K562 (cell line): ENCODE measurements around the gene ZNF148. TPM values are rescaled to one million over a fixed set of nuclear protein-coding genes. Genes with fewer than 3 reads are reported as not detected.

Experiments used
- POLR2A ChIP-seq: fragments of 450-650 bp; conservative IDR thresholded peaks from 2 replicates; pipeline ENCODE4 v1.6.1; 2016
- polyA plus RNA-seq, 8 experiments: library from polyadenylated mRNA; depleted of rRNA in 4 of 8; stranded (reverse) in 5 of 8; unstranded in 3 of 8; fragments of >200 nt; fragmentation: Nextera tagmentation in 2 of 8; fragmentation: Illumina TruSeq in 1 of 8; extraction: Ambion mirVana in 2 of 8; extraction: Trizol in 1 of 8; gene quantifications; 2 replicates each; pipeline versions ENCODE4 v1.2.1 to v1.2.3, GENCODE V29; 2011 to 2014; ENCODE audit warnings: inconsistent platforms in 1 of 8, missing spikeins in 1 of 8
- total RNA-seq, 7 experiments: library from RNA; depleted of rRNA in 6 of 7; stranded (reverse); fragments of >200 nt in 6 of 7; fragmentation: Illumina TruSeq in 2 of 7; extraction: Trizol in 2 of 7; gene quantifications; 2 replicates each; pipeline versions ENCODE4 v1.2.1 to v1.2.3, GENCODE V29; 2011 to 2021; ENCODE audit warnings: low replicate concordance in 1 of 7
- TF ChIP-seq, protein P1 (sequence below), 2 experiments: fragments of 450-650 bp in 1 of 2; sonication (generic) in 1 of 2; formaldehyde crosslinking in 1 of 2; IDR thresholded peaks; 2 replicates each; pipeline versions ENCODE4 v1.7.1 to v1.9.0; 2016 to 2022; ENCODE audit warnings: inconsistent platforms in 1 of 2, mild to moderate bottlenecking in 1 of 2, missing genetic modification reagents in 1 of 2
- TF ChIP-seq, protein P2 (sequence below): sonication (generic); formaldehyde crosslinking; IDR thresholded peaks from 2 replicates; pipeline ENCODE4 v1.8.0; 2022; ENCODE audit warnings: mild to moderate bottlenecking, missing genetic modification reagents

Gene ZNF148
- total and polyA plus RNA-seq, 9 of the 15 experiments (the other 6 are each of a cell fraction or from before 2014, with no cell fraction given) = 2.7 to 15.1 (median 8.3) TPM

DNA sequence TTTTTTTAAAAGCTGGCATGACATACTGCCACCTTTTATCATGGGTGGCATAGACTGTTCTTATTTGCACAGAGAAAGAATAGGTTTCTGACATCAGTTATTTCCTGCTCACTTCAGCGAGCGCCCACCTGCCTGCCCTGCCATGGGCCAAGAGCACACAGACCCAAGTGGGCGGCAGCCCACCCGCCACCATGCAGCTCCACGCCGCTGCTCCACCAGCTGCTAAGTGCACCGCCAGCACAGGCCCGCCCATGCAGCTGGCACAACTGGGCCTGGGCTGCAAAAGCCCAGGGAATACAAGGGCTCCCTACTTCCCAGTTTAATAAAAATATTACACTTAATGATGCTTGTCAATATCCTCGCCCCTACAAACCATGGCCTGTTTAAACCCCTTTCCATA lies 15.4 kb downstream of the ZNF148 start (continued):
- TF ChIP-seq, protein P1, sequence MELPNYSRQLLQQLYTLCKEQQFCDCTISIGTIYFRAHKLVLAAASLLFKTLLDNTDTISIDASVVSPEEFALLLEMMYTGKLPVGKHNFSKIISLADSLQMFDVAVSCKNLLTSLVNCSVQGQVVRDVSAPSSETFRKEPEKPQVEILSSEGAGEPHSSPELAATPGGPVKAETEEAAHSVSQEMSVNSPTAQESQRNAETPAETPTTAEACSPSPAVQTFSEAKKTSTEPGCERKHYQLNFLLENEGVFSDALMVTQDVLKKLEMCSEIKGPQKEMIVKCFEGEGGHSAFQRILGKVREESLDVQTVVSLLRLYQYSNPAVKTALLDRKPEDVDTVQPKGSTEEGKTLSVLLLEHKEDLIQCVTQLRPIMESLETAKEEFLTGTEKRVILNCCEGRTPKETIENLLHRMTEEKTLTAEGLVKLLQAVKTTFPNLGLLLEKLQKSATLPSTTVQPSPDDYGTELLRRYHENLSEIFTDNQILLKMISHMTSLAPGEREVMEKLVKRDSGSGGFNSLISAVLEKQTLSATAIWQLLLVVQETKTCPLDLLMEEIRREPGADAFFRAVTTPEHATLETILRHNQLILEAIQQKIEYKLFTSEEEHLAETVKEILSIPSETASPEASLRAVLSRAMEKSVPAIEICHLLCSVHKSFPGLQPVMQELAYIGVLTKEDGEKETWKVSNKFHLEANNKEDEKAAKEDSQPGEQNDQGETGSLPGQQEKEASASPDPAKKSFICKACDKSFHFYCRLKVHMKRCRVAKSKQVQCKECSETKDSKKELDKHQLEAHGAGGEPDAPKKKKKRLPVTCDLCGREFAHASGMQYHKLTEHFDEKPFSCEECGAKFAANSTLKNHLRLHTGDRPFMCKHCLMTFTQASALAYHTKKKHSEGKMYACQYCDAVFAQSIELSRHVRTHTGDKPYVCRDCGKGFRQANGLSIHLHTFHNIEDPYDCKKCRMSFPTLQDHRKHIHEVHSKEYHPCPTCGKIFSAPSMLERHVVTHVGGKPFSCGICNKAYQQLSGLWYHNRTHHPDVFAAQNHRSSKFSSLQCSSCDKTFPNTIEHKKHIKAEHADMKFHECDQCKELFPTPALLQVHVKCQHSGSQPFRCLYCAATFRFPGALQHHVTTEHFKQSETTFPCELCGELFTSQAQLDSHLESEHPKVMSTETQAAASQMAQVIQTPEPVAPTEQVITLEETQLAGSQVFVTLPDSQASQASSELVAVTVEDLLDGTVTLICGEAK (IDR thresholded peaks at IDR 0.05) = no peak
- TF ChIP-seq, protein P1 (CRISPR knock-in tag; IDR thresholded peaks at IDR 0.05) = no peak
- TF ChIP-seq, protein P2, sequence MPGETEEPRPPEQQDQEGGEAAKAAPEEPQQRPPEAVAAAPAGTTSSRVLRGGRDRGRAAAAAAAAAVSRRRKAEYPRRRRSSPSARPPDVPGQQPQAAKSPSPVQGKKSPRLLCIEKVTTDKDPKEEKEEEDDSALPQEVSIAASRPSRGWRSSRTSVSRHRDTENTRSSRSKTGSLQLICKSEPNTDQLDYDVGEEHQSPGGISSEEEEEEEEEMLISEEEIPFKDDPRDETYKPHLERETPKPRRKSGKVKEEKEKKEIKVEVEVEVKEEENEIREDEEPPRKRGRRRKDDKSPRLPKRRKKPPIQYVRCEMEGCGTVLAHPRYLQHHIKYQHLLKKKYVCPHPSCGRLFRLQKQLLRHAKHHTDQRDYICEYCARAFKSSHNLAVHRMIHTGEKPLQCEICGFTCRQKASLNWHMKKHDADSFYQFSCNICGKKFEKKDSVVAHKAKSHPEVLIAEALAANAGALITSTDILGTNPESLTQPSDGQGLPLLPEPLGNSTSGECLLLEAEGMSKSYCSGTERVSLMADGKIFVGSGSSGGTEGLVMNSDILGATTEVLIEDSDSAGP (CRISPR knock-in tag) = no peak
- no peak for TF ChIP-seq POLR2A
